ENCODE results near the gene DEK.

Gene DEK

GRCh38 chr6:18245642-18246041, 18.7 kb downstream of the DEK start:
- TF ChIP-seq POLR2A (IDR thresholded peaks at IDR 0.05; ENCODE audit: extremely low read depth, insufficient read length) (no peak), MYC (IDR thresholded peaks at IDR 0.05; ENCODE audit: low read depth, low read length) (no peak), CTCF (IDR thresholded peaks at IDR 0.05; ENCODE audit: low read depth, low read length) (no peak)
- TF ChIP-seq, protein P1, sequence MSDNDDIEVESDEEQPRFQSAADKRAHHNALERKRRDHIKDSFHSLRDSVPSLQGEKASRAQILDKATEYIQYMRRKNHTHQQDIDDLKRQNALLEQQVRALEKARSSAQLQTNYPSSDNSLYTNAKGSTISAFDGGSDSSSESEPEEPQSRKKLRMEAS (IDR thresholded peaks at IDR 0.05; ENCODE audit: low read depth, low read length), result no peak

GRCh38 chr6:18245079-18245478, 19.3 kb downstream of the DEK start:
- DNase-seq (ENCODE audit: low read depth), result no peak
- no peak overlapping the region for H3K4me3 ChIP-seq (ENCODE audit: low read depth, low read length)
- no peak for TF ChIP-seq MYC (IDR thresholded peaks at IDR 0.05; ENCODE audit: low read depth, low read length)
- no peak for TF ChIP-seq POLR2A (IDR thresholded peaks at IDR 0.05; ENCODE audit: extremely low read depth, insufficient read length)
- TF ChIP-seq, protein P1 (IDR thresholded peaks at IDR 0.05; ENCODE audit: low read depth, low read length), result no peak
- TF ChIP-seq CTCF (IDR thresholded peaks at IDR 0.05; ENCODE audit: low read depth, low read length), result no peak

More at GRCh38 chr6:18245642-18246041, 18.7 kb downstream of the DEK start:
- DNase-seq (ENCODE audit: low read depth), result no peak
- no peak overlapping the region for H3K4me3 ChIP-seq (ENCODE audit: low read depth, low read length)

DNA sequence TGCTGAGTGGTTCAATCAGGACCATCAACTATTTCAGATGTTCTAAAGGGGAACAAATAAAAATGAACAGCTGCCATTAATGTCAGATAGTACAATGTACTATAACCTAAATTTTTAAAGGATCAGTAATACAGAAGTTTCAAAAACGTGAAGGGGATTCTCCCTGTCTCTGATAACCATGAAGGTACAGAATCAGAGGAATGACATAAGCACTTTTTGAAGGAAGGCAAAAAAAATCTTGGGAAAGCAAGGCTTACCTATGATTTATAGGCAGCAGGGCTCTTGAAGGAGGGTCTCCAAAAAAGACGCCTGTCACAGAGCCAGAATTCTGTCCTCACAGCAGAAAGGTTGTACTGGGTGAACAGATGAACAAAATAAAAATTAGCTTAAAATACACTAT, 20.1 kb downstream of the DEK start:
- H3K4me3 ChIP-seq (ENCODE audit: low read depth, low read length), result no peak overlapping the region

GRCh38 chr6:18243302-18243893, 20.9 kb downstream of the DEK start:
- TF ChIP-seq CTCF (IDR thresholded peaks at IDR 0.05; ENCODE audit: low read depth, low read length) (no peak), MYC (IDR thresholded peaks at IDR 0.05; ENCODE audit: low read depth, low read length) (no peak), POLR2A (IDR thresholded peaks at IDR 0.05; ENCODE audit: extremely low read depth, insufficient read length) (no peak)
- TF ChIP-seq, protein P1 (IDR thresholded peaks at IDR 0.05; ENCODE audit: low read depth, low read length), result no peak
- no peak overlapping the region for H3K4me3 ChIP-seq (ENCODE audit: low read depth, low read length)
- DNase-seq (ENCODE audit: low read depth), result no peak

More for the DNA sequence above, 20.1 kb downstream of the DEK start:
- TF ChIP-seq, protein P1 (IDR thresholded peaks at IDR 0.05; ENCODE audit: low read depth, low read length), result no peak
- no peak for TF ChIP-seq CTCF (IDR thresholded peaks at IDR 0.05; ENCODE audit: low read depth, low read length)
- no peak for TF ChIP-seq POLR2A (IDR thresholded peaks at IDR 0.05; ENCODE audit: extremely low read depth, insufficient read length)
- no peak for TF ChIP-seq MYC (IDR thresholded peaks at IDR 0.05; ENCODE audit: low read depth, low read length)
- DNase-seq (ENCODE audit: low read depth), result no peak

- TF ChIP-seq, protein P1 (IDR thresholded peaks at IDR 0.05; ENCODE audit: low read depth, low read length), result no peak
- no peak for DNase-seq (ENCODE audit: low read depth)
- H3K4me3 ChIP-seq (ENCODE audit: low read depth, low read length), result no peak overlapping the region
These were observed 22.1 kb downstream of the DEK start for GRCh38 chr6:18242062-18242851.
